ENCODE measurements around the gene REEP6.

The REEP6 gene

DNA sequence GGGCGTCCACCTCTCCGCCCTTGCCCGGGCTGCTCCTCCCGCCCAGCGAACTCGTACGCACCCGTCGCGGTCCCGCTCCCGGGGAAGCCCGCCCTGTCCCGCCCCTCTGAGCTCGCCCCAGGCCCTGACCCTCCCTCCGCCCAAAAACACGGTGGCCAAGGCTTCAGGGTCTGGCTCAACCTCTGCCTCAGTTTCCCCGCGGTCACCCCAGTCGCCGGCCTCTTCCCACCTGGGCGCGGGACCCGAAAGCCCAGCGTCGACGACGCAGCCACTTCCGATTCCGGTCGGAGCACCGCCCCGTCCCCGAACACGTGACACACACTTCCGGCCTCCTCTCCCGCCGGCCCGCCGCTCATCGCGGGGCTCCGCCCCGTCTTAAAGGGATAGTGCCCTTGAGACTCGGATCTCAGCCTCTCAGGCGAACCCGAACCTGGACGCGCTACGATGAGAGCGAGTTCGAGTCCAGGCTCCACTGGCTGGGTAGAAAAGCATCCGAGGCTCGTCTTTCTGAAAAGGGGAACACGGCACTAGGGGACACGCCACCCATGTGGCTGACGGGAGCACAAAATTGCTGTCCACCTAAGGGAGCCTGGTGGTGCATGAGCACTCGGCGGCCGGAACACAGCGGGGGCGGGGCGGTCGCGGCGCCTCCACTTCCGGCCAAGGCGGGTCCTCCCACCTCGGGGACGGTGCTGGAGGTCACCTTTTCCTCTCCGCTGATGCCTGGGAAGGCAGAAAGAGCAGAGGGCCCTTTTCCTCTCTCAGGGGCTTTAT lies 11.9 kb upstream of the REEP6 start, which contains the start of gene C19orf25:
Gene C19orf25, minus strand, starts transcription at position 282 of the 774 bp plus-strand sequence. CDS start 312 bp downstream, outside the sequence.
- H3K27ac ChIP-seq, result no peak within 1 kb of the TSS
- no peaks in the 10 kb centered on the region for H4K20me1 ChIP-seq (ENCODE audit: insufficient read depth)
- peak within 1 kb of the TSS; percentile 42; the same call in 1 of the 2 replicates for H3K9ac ChIP-seq
- H3K27me3 ChIP-seq (ENCODE audit: insufficient read depth, low read depth), result peaks cover 20% of the 10 kb centered on the region
- TF ChIP-seq, protein P1, sequence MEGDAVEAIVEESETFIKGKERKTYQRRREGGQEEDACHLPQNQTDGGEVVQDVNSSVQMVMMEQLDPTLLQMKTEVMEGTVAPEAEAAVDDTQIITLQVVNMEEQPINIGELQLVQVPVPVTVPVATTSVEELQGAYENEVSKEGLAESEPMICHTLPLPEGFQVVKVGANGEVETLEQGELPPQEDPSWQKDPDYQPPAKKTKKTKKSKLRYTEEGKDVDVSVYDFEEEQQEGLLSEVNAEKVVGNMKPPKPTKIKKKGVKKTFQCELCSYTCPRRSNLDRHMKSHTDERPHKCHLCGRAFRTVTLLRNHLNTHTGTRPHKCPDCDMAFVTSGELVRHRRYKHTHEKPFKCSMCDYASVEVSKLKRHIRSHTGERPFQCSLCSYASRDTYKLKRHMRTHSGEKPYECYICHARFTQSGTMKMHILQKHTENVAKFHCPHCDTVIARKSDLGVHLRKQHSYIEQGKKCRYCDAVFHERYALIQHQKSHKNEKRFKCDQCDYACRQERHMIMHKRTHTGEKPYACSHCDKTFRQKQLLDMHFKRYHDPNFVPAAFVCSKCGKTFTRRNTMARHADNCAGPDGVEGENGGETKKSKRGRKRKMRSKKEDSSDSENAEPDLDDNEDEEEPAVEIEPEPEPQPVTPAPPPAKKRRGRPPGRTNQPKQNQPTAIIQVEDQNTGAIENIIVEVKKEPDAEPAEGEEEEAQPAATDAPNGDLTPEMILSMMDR (conservative IDR thresholded peaks at IDR 0.05; ENCODE audit: low read depth, low read length), result no peak
- peak within 1 kb of the TSS; percentile 92 for H2AFZ ChIP-seq (ENCODE audit: low read depth)
- H3K4me1 ChIP-seq (ENCODE audit: low read depth, poor library complexity, severe bottlenecking), result peaks cover 13% of the 10 kb centered on the region
- peaks cover 9% of the 10 kb centered on the region for H3K79me2 ChIP-seq (ENCODE audit: insufficient read depth, low read depth)
- H3K4me3 ChIP-seq (IDR thresholded peaks at IDR 0.05; ENCODE audit: insufficient read depth, low read depth, low read length), result no peak within 1 kb of the TSS
- peak within 1 kb of the TSS; percentile 96 for H3K4me2 ChIP-seq
- H3K36me3 ChIP-seq (ENCODE audit: insufficient read depth), result no peaks in the 10 kb centered on the region; the same call in 1 of the 2 replicates

DNA sequence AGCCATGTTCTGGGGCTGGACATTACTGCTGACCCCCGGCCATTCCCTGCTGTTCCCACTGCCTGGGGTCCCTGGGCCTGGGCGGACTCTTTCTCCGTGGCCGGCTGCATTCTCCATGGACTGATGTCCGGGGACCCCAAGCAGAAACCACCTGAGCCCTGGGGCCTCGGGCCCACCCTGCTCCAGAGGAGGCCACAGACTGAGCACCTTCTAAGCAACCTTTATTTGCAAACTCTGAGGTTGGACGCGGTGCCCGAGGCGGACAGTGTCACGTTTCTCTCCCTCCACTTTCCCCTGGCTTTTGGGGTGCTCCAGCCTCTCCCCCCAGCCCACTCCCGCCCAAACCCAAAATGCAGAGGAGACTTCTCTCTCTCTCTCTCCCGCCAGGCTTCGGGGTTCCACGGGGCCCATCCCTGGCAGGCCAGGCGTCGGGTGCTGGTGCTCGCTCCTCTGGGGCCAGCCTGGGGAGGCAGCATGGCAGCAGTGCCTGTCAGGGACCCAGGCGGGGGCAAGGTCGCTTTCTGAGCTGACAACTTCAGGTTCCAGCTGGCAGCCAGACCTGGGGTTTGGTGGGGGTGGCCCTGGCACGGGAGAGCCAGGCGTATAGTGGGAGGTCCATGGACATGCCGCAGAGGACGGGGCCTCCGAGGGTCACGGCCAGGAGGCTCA lies 9.6 kb upstream of the REEP6 start:
- Histone ChIP-seq H3K4me2 (no peak overlapping the region), H3K4me1 (ENCODE audit: low read depth, poor library complexity, severe bottlenecking) (peaks cover 13% of the 10 kb centered on the region), H3K36me3 (ENCODE audit: insufficient read depth) (no peaks in the 10 kb centered on the region; the same call in 1 of the 2 replicates), H3K9ac (no peak overlapping the region), H3K27me3 (ENCODE audit: insufficient read depth, low read depth) (peaks cover 37% of the 10 kb centered on the region), H2AFZ (ENCODE audit: low read depth) (no peak overlapping the region), H3K4me3 (IDR thresholded peaks at IDR 0.05; ENCODE audit: insufficient read depth, low read depth, low read length) (no peak overlapping the region), H4K20me1 (ENCODE audit: insufficient read depth) (no peaks in the 10 kb centered on the region), H3K27ac (no peak overlapping the region), H3K79me2 (ENCODE audit: insufficient read depth, low read depth) (peaks cover 9% of the 10 kb centered on the region)
- TF ChIP-seq, protein P1 (conservative IDR thresholded peaks at IDR 0.05; ENCODE audit: low read depth, low read length), result no peak

DNA sequence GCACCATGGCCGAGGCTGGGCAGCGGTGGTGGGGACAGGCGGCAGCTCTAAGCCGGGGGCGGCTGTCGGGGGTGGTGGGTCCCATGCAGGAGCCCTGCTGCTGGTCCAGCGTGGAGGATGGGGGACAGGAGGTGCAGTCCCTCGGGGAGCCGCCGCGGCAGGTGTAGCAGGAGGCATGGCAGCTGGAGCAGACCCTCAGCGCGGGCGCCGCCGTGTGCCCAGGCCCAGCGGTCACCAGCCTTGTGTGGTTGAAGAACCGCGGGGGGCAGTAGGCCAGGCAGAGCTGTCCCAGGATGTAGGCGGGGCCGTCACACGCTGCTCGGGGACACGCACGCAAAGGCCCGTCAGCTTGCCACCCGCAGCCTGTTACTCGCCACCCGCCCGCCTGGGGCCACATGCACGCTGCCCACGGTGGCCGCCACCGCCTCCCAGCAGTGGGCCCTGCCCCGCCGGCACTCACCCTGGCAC lies 9.1 kb upstream of the REEP6 start:
- H3K9ac ChIP-seq, result no peak overlapping the region
- peaks cover 13% of the 10 kb centered on the region for H3K4me1 ChIP-seq (ENCODE audit: low read depth, poor library complexity, severe bottlenecking)
- H3K27ac ChIP-seq, result no peak overlapping the region
- H3K79me2 ChIP-seq (ENCODE audit: insufficient read depth, low read depth), result peaks cover 9% of the 10 kb centered on the region
- no peak overlapping the region for H2AFZ ChIP-seq (ENCODE audit: low read depth)
- no peak overlapping the region for H3K4me3 ChIP-seq (IDR thresholded peaks at IDR 0.05; ENCODE audit: insufficient read depth, low read depth, low read length)
- no peak overlapping the region for H3K4me2 ChIP-seq
- H3K27me3 ChIP-seq (ENCODE audit: insufficient read depth, low read depth), result peaks cover 37% of the 10 kb centered on the region
- H4K20me1 ChIP-seq (ENCODE audit: insufficient read depth), result no peaks in the 10 kb centered on the region
- TF ChIP-seq, protein P1 (conservative IDR thresholded peaks at IDR 0.05; ENCODE audit: low read depth, low read length), result no peak
- H3K36me3 ChIP-seq (ENCODE audit: insufficient read depth), result no peaks in the 10 kb centered on the region

DNA sequence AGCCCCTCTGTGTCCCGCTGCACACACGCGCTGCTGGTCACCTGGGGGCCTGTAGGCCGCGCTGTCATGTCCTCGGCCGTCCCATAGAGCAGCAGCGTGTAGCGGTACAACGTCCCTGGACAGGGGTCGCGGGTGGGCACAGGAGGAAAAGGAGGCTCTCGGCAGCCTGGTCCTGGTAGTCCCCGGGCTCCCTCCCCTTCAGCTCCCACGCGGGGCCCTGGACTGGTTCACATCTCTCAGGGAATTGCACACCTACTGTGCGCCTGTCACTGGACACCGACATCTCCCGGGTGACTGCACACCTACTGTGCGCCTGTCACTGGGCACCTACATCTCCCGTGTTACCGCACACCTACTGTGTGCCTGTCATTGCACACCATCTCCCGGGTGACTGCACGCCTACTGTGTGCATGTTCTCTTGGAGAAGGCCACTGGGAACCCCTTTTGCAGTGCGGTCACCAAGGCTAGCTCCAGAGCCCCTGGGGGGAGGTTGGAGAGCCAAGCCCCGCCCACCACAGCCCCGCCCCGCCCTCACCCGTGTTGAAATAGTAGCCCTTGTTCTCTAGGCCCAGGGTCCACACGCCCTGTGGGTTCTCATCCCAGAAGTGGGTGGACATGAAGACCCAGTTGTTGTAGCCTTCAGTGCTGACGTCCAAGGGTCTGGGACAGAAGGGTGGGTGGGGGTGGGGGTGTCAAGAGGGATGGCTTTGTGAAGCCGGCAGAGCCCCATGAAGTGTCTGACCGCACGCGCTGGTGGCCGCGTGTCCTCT lies 8.4 kb upstream of the REEP6 start:
- TF ChIP-seq, protein P1 (conservative IDR thresholded peaks at IDR 0.05; ENCODE audit: low read depth, low read length), result no peak
- Histone ChIP-seq H3K27me3 (ENCODE audit: insufficient read depth, low read depth) (peaks cover 42% of the 10 kb centered on the region), H3K9ac (no peak overlapping the region), H2AFZ (ENCODE audit: low read depth) (no peak overlapping the region), H3K4me3 (IDR thresholded peaks at IDR 0.05; ENCODE audit: insufficient read depth, low read depth, low read length) (no peak overlapping the region), H3K27ac (no peak overlapping the region), H3K4me1 (ENCODE audit: low read depth, poor library complexity, severe bottlenecking) (peaks cover 8% of the 10 kb centered on the region), H4K20me1 (ENCODE audit: insufficient read depth) (no peaks in the 10 kb centered on the region), H3K4me2 (no peak overlapping the region), H3K36me3 (ENCODE audit: insufficient read depth) (no peaks in the 10 kb centered on the region), H3K79me2 (ENCODE audit: insufficient read depth, low read depth) (peaks cover 9% of the 10 kb centered on the region)
